ENCODE measurements around the gene FAM171A1.

The FAM171A1 gene

DNA sequence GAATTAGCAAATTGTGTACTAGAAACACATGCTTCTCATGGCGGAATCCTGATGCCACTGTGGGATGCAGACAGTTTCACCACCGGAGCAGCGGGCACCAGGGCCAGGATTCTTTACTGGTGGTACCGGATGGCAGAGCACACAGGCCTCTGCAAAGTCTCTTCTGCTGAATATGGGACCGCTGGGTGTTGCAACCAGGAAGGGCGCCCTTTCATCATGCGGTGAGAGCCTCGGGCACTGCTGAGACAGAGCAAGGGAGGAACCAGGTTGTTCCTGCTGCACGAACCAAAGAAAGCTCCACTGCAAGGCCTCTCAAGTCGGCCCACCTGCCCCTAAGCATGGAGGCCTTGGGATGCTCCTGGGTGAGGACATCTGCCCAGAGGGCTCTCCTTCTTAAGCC is 145.6 kb downstream of the FAM171A1 start:
- Histone ChIP-seq H3K36me3 (peaks cover 0 to 78% (median 51%) of the 10 kb centered on the region in 11 experiments; a peak in 21 of 22 replicates), H4K20me1 (no peaks in the 10 kb centered on the region)

DNA sequence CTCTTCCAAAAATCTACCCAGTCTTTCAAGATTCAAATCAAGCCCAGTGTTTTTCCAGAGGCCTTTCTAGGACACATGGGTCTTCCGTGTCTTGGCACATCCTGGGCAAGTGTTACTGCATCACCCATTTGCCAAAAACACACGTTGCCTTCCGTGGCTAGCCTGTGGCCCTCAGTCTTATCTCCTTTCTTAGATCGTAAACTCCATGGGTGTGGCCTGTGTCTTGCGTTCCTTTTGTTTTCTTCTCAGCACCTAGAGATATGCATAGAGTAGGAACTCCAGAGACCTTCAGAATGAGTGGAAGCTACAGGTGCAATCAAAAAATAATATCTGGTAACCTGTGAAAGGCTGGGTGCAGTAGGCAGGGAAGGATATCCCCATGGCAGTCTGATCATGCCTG is 146.1 kb downstream of the FAM171A1 start:
- no peak overlapping the region for H3K27ac ChIP-seq
- no peaks in the 10 kb centered on the region for H3K4me1 ChIP-seq
- H3K4me2 ChIP-seq = no peak overlapping the region
- H3K4me3 ChIP-seq = no peak overlapping the region; a peak in 1 of 20 replicates
- TF ChIP-seq Cebpa-rat (IDR thresholded peaks at IDR 0.05) = no peak
- H3K9me3 ChIP-seq (replicated peaks in 1 of 11) = peaks cover 24 to 58% (median 37%) of the 10 kb centered on the region in 11 experiments
- H3K27me3 ChIP-seq = no peaks in the 10 kb centered on the region
- no peak overlapping the region for H3K9ac ChIP-seq
- no peaks in the 10 kb centered on the region for H4K20me1 ChIP-seq
- H3K36me3 ChIP-seq = peaks cover 0 to 79% (median 55%) of the 10 kb centered on the region in 11 experiments; a peak in 21 of 22 replicates

More for the DNA sequence above, 145.6 kb downstream of the FAM171A1 start:
- no peaks in the 10 kb centered on the region for H3K4me1 ChIP-seq
- peaks cover 24 to 58% (median 37%) of the 10 kb centered on the region in 11 experiments for H3K9me3 ChIP-seq (replicated peaks in 1 of 11)
- H3K4me2 ChIP-seq = no peak overlapping the region
- peak overlapping the region in 1 of 10 experiments; percentile 5; a peak in 1 of 20 replicates for H3K4me3 ChIP-seq
- no peak for TF ChIP-seq Cebpa-rat (IDR thresholded peaks at IDR 0.05)
- H3K27ac ChIP-seq = no peak overlapping the region
- no peaks in the 10 kb centered on the region for H3K27me3 ChIP-seq
- H3K9ac ChIP-seq = no peak overlapping the region

DNA sequence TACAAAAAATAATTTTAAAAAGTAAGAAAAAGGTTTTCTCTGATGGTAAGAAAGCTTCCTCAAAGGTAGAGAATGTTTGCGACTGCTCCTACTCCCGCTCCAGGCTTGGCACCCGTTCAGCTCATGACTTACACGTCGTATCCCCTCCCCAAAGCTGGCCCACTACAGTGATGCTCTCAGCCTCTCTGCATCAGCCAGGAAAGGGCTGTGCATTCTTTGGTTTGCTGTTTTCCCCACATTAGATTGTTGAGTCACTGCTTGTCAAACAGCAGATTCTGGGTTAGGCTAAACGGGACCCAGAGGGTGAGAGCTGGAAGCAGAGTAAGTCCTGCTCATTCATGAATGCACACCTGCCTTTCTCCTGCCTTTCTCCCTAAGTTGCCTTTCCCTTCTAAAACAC is 147.9 kb downstream of the FAM171A1 start:
- Histone ChIP-seq H3K9ac (no peak overlapping the region), H3K27ac (no peak overlapping the region), H3K9me3 (replicated peaks in 1 of 11) (peaks cover 24 to 51% (median 37%) of the 10 kb centered on the region in 11 experiments), H3K36me3 (peaks cover 0 to 89% (median 67%) of the 10 kb centered on the region in 11 experiments; a peak in 21 of 22 replicates), H3K4me2 (no peak overlapping the region), H3K4me3 (no peak overlapping the region), H3K4me1 (no peaks in the 10 kb centered on the region), H4K20me1 (no peaks in the 10 kb centered on the region), H3K27me3 (no peaks in the 10 kb centered on the region)
- no peak for TF ChIP-seq Cebpa-rat (IDR thresholded peaks at IDR 0.05)

DNA sequence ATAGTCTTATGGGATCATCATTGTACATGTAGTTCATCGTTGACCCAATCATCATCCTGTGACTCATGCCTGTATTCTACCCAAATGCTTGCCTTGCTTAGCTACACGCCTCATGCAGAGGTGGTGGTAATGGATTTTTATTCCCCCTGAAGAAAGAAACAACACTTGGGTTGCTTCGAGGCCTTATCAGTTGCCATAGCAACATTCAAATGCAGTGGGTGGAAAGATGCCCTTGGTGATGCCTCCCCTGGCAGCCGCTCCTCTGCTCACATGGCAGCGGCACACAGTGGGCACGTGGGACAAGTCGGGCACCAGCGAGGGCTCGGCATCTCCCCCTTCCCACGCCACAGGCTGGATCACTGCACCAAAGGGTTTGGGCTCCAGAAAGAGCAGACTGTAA is 148.6 kb downstream of the FAM171A1 start:
- H3K27ac ChIP-seq = no peak overlapping the region
- H3K27me3 ChIP-seq = no peaks in the 10 kb centered on the region
- no peak for TF ChIP-seq Cebpa-rat (IDR thresholded peaks at IDR 0.05)
- no peaks in the 10 kb centered on the region for H4K20me1 ChIP-seq
- H3K9me3 ChIP-seq (replicated peaks in 1 of 11) = peaks cover 24 to 50% (median 36%) of the 10 kb centered on the region in 11 experiments
- H3K4me2 ChIP-seq = no peak overlapping the region
- no peak overlapping the region for H3K4me3 ChIP-seq
- H3K9ac ChIP-seq = no peak overlapping the region
- H3K36me3 ChIP-seq = peaks cover 0 to 85% (median 69%) of the 10 kb centered on the region in 11 experiments; a peak in 21 of 22 replicates
- H3K4me1 ChIP-seq = no peaks in the 10 kb centered on the region

DNA sequence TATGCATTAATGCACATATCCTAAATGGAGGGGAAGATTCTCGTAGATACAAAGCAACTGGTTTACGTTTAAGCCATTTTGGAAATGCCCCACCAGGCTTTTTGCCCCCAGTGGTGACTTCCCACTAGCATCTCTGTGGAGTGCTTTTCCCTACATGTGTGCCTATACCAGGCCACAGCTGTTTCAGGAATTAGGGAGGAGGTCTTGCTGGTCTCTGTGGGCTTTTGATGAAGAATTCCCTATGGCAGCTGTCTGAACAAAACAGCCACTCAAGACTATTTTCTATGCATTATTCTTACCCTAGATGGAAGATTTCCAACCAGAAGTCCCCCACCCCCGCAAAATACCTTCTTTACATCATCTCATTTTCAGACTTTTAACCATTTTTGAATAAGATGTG is 150.6 kb downstream of the FAM171A1 start:
- no peak overlapping the region for H3K4me3 ChIP-seq
- no peak overlapping the region for H3K9ac ChIP-seq
- no peak overlapping the region for H3K27ac ChIP-seq
- H3K4me2 ChIP-seq = no peak overlapping the region
- no peaks in the 10 kb centered on the region for H3K27me3 ChIP-seq
- TF ChIP-seq Cebpa-rat (IDR thresholded peaks at IDR 0.05) = no peak
- no peaks in the 10 kb centered on the region for H3K4me1 ChIP-seq
- no peaks in the 10 kb centered on the region for H4K20me1 ChIP-seq
- peaks cover 0 to 76% (median 56%) of the 10 kb centered on the region in 11 experiments; a peak in 21 of 22 replicates for H3K36me3 ChIP-seq
- H3K9me3 ChIP-seq (replicated peaks in 1 of 11) = peaks cover 16 to 29% (median 17%) of the 10 kb centered on the region in 11 experiments

DNA sequence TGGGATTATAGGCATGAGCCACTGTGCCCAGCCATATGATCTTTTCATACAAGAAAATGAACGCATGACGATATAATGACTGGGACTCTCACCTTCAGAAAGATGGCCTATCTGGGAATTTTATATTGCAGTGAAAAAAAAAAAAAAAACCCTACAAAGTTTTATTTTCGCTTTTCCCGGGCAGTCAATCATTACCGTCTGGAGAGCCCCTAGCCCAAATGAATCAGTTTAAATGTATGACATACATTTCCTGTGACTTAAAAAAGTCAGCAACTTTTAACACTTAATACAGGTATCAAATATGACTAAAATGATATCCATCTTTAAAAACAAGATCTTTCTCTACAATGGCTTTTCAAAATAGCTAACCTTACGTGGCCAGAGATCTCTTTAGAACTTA is 154.4 kb downstream of the FAM171A1 start:
- Histone ChIP-seq H3K36me3 (peaks cover 13 to 88% (median 66%) of the 10 kb centered on the region in 11 experiments; a peak in 19 of 22 replicates), H3K27ac (no peak overlapping the region), H3K27me3 (no peaks in the 10 kb centered on the region), H3K9me3 (replicated peaks in 1 of 11) (no peaks in the 10 kb centered on the region), H3K4me2 (no peak overlapping the region), H3K4me3 (no peak overlapping the region), H4K20me1 (0 out of 22 replicates have a peak, but pooled peaks cover 0 to 4% (median 0%) of the 10 kb centered on the region in 11 experiments), H3K4me1 (no peaks in the 10 kb centered on the region), H3K9ac (no peak overlapping the region)
- TF ChIP-seq Cebpa-rat (IDR thresholded peaks at IDR 0.05) = no peak

DNA sequence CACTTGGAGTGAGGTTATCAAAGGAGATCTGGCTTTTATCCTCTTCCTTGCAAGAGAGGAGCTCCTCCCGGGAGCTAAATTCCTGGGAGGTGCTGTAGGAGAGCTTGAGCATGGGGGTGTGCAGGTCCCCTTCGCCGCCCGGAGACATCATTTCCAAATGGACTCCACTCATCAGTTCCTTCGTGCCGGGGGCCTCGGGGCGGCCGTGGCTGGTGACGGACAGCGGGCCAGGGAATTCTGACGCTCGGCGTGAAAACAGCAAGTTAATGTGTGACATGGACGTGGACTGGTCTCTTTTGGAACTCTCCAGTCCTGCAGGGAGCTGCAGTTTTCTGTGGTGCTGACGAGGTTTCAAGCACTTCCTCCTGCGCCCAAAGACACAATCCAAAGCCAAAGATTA is 156.9 kb downstream of the FAM171A1 start:
- no peak overlapping the region for H3K4me3 ChIP-seq
- no peaks in the 10 kb centered on the region for H3K9me3 ChIP-seq (replicated peaks in 1 of 11)
- H3K27ac ChIP-seq = no peak overlapping the region
- H4K20me1 ChIP-seq = peaks cover 0 to 12% (median 0%) of the 10 kb centered on the region in 11 experiments; a peak in 3 of 22 replicates
- no peak overlapping the region for H3K4me2 ChIP-seq
- TF ChIP-seq Cebpa-rat (IDR thresholded peaks at IDR 0.05) = no peak
- H3K36me3 ChIP-seq = peaks cover 13 to 74% (median 47%) of the 10 kb centered on the region in 11 experiments; a peak in 19 of 22 replicates
- peaks cover 0 to under 1% (median 0%) of the 10 kb centered on the region in 10 experiments; a peak in 3 of 20 replicates for H3K4me1 ChIP-seq
- H3K9ac ChIP-seq = no peak overlapping the region
- no peaks in the 10 kb centered on the region for H3K27me3 ChIP-seq

DNA sequence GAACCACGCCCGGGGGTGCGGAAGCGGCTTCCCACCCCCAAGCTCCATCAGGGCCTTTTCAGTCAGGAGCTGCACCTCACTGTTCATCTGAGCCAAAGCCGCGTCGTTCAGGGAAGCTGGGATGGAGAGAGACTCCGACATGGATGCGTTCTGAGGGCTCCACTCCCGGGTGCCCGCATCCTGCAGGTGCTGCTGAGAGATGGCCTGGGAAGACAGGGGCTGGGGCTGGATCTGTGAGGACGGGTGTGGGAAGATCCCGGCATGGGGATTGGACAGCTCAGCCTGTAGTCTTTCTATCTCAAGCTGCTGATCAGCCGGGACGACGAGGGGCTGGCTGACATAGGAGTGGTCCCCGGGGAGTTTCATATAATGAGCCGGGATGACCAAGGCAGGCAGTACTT is 157.6 kb downstream of the FAM171A1 start:
- Histone ChIP-seq H3K9me3 (replicated peaks in 1 of 11) (no peaks in the 10 kb centered on the region), H3K4me2 (no peak overlapping the region), H3K9ac (no peak overlapping the region), H3K27me3 (no peaks in the 10 kb centered on the region), H3K27ac (no peak overlapping the region), H3K4me1 (peaks cover 4 to 8% (median 5%) of the 10 kb centered on the region in 10 experiments), H3K4me3 (no peak overlapping the region), H3K36me3 (peaks cover 13 to 66% (median 40%) of the 10 kb centered on the region in 11 experiments; a peak in 19 of 22 replicates), H4K20me1 (peaks cover 0 to 12% (median 0%) of the 10 kb centered on the region in 11 experiments; a peak in 3 of 22 replicates)
- TF ChIP-seq Cebpa-rat (IDR thresholded peaks at IDR 0.05) = no peak

DNA sequence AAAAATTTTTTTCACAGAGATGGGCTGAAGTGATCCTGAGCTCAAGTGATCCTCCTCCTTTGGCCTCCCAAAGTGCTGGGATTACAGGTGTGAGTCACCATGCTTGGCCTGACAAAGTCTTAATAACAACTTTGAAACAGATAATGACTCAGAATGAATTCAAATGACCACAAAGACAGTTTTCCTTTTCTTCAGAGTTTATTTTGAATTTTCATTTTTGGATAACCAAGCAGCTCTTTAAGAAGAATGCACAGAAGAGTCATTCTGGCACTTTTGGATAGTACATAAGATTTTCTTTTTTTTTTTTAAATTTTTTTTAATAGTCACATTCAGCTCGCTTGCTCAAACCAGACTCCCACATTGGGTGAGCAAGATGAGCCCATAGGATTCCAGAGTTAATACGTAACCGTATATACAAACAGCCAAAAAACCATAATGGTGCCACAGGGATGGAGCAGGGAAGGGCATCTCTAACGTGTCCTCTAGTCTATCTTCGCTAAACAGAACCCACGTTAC is 159.6 kb downstream of the FAM171A1 start:
- no peak overlapping the region for H3K4me2 ChIP-seq
- no peak overlapping the region for H3K27ac ChIP-seq
- H3K36me3 ChIP-seq = peaks cover 13 to 61% (median 35%) of the 10 kb centered on the region in 11 experiments; a peak in 19 of 22 replicates
- H3K4me1 ChIP-seq = peaks cover 9 to 18% (median 15%) of the 10 kb centered on the region in 10 experiments
- peaks cover 0 to 12% (median 0%) of the 10 kb centered on the region in 11 experiments; a peak in 3 of 22 replicates for H4K20me1 ChIP-seq
- no peaks in the 10 kb centered on the region for H3K9me3 ChIP-seq (replicated peaks in 1 of 11)
- H3K9ac ChIP-seq = no peak overlapping the region
- no peak for TF ChIP-seq Cebpa-rat (IDR thresholded peaks at IDR 0.05)
- no peak overlapping the region for H3K4me3 ChIP-seq
- no peaks in the 10 kb centered on the region for H3K27me3 ChIP-seq

Data from BLaER1 treated with 17β-estradiol and CSF1 and Interleukin-3, amounts not matched to agents 10 nM and 100 nM (cell line).